Upper lobe of left lung (tissue), 4 donors: ENCODE measurements around the gene SOCS1.

ENCODE experiments used
- POLR2A ChIP-seq, 4 donors: fragments of 450-650 bp; IDR thresholded peaks; one replicate each; pipeline ENCODE4 v1.5.1; 2016 to 2017; ENCODE audit warnings: antibody characterized with exemption in 4 of 4, mild to moderate bottlenecking in 2 of 4
- POLR2AphosphoS5 ChIP-seq, 2 donors: sonication (generic); formaldehyde crosslinking; IDR thresholded peaks; one replicate each; pipeline ENCODE4 v1.5.1; 2017; ENCODE audit warnings: antibody characterized with exemption in 2 of 2
- TF ChIP-seq, protein P1 (sequence below), 6 experiments: fragments of 450-650 bp in 4 of 6; fragments of 200-600 bp in 2 of 6; sonication (generic) in 2 of 6; IDR thresholded peaks; one replicate each; pipeline ENCODE4 v1.5.1; 2016 to 2019; ENCODE audit warnings: antibody characterized with exemption in 6 of 6

GRCh38 chr16:11245988-11246387 is 10.0 kb downstream of the SOCS1 start:
- TF ChIP-seq, protein P1, sequence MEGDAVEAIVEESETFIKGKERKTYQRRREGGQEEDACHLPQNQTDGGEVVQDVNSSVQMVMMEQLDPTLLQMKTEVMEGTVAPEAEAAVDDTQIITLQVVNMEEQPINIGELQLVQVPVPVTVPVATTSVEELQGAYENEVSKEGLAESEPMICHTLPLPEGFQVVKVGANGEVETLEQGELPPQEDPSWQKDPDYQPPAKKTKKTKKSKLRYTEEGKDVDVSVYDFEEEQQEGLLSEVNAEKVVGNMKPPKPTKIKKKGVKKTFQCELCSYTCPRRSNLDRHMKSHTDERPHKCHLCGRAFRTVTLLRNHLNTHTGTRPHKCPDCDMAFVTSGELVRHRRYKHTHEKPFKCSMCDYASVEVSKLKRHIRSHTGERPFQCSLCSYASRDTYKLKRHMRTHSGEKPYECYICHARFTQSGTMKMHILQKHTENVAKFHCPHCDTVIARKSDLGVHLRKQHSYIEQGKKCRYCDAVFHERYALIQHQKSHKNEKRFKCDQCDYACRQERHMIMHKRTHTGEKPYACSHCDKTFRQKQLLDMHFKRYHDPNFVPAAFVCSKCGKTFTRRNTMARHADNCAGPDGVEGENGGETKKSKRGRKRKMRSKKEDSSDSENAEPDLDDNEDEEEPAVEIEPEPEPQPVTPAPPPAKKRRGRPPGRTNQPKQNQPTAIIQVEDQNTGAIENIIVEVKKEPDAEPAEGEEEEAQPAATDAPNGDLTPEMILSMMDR (IDR thresholded peaks at IDR 0.05), result no peak
- TF ChIP-seq POLR2A (IDR thresholded peaks at IDR 0.05) (no peak), POLR2AphosphoS5 (IDR thresholded peaks at IDR 0.05) (no peak)
